GM11168 (cell line): ENCODE results near the gene CTDSPL2.
"Not testable (repeated sequence)": the region's sequence is repeated elsewhere in the genome, so short reads cannot be mapped to it uniquely, and the experiment has no call there.

ENCODE experiments used
- in situ Hi-C: fragments of 300-500 bp; cut with MboI; formaldehyde crosslinking; loops from one replicate; pipeline ENCODE4 v1.12.0; 2022; ENCODE audit warnings: low sequenced_read_pairs; ENCODE audit not compliant: unreplicated experiment

Gene CTDSPL2

GRCh38 chr15:44536962-44537734 lies 109.7 kb downstream of the CTDSPL2 start, which contains the start of gene EIF3J:
EIF3J (plus strand) TSS chr15:44537147; CDS start chr15:44537195, 48 bp downstream.
- in situ Hi-C loops, result no loop called here

- in situ Hi-C loops, result no loop called here
Measured at GRCh38 chr15:44537735-44538240, 110.4 kb downstream of the CTDSPL2 start.

GRCh38 chr15:44541282-44541958 lies 114.0 kb downstream of the CTDSPL2 start:
- in situ Hi-C loops, result no loop called here

GRCh38 chr15:44542596-44542995 lies 115.2 kb downstream of the CTDSPL2 start:
- in situ Hi-C loops, result no loop called here

- in situ Hi-C loops, result not testable (repeated sequence)
Measured at GRCh38 chr15:44544745-44545144, 117.3 kb downstream of the CTDSPL2 start.

- in situ Hi-C loops, result no loop called here
Measured at GRCh38 chr15:44545913-44546802, 118.7 kb downstream of the CTDSPL2 start.

GRCh38 chr15:44549152-44549551 lies 121.7 kb downstream of the CTDSPL2 start:
- in situ Hi-C loops, result not testable (repeated sequence)

GRCh38 chr15:44550256-44550655 lies 122.8 kb downstream of the CTDSPL2 start:
- in situ Hi-C loops, result no loop called here

GRCh38 chr15:44550734-44551133 lies 123.3 kb downstream of the CTDSPL2 start:
- in situ Hi-C loops, result no loop called here

GRCh38 chr15:44554934-44555723 lies 127.7 kb downstream of the CTDSPL2 start:
- in situ Hi-C loops, result no loop called here

GRCh38 chr15:44560926-44561325 lies 133.5 kb downstream of the CTDSPL2 start:
- in situ Hi-C loops, result not testable (repeated sequence)

GRCh38 chr15:44565387-44566154 lies 138.1 kb downstream of the CTDSPL2 start:
- in situ Hi-C loops, result no loop called here

- in situ Hi-C loops, result no loop called here
Measured at GRCh38 chr15:44566155-44566540, 138.7 kb downstream of the CTDSPL2 start.

GRCh38 chr15:44568338-44568737 lies 140.9 kb downstream of the CTDSPL2 start:
- in situ Hi-C loops, result no loop called here

GRCh38 chr15:44569316-44569715 lies 141.9 kb downstream of the CTDSPL2 start:
- in situ Hi-C loops, result no loop called here

GRCh38 chr15:44570361-44570760 lies 142.9 kb downstream of the CTDSPL2 start:
- in situ Hi-C loops, result no loop called here

GRCh38 chr15:44573386-44573785 lies 146.0 kb downstream of the CTDSPL2 start:
- in situ Hi-C loops, result no loop called here

GRCh38 chr15:44574734-44575133 lies 147.3 kb downstream of the CTDSPL2 start:
- in situ Hi-C loops, result no loop called here
